Esophagus (tissue), 2 donors: ENCODE results near the gene SNX25. TPM values are rescaled to one million over a fixed set of nuclear protein-coding genes. Genes with fewer than 3 reads are reported as not detected.
"Not testable (repeated sequence)": the region's sequence is repeated elsewhere in the genome, so short reads cannot be mapped to it uniquely, and the experiment has no call there.

Source experiments
- H3K27ac ChIP-seq, 2 donors: one replicate each; pipeline ENCODE4 v1.5.1; 2013; ENCODE audit warnings: low read depth in 2 of 2, mild to moderate bottlenecking in 2 of 2, inconsistent platforms in 1 of 2, low read length in 1 of 2, moderate library complexity in 1 of 2
- H3K27me3 ChIP-seq, 2 donors: one replicate each; pipeline ENCODE4 v1.6.1; 2013; ENCODE audit warnings: low read length in 2 of 2, control low read depth in 1 of 2, mild to moderate bottlenecking in 1 of 2; ENCODE audit not compliant: insufficient read depth in 2 of 2, control insufficient read depth in 1 of 2
- H3K36me3 ChIP-seq, 2 donors: one replicate each; pipeline ENCODE4 v1.6.1; 2013; ENCODE audit warnings: low read length in 1 of 2; ENCODE audit not compliant: control insufficient read depth in 2 of 2, insufficient read depth in 2 of 2
- H3K4me1 ChIP-seq, 2 donors: one replicate each; pipeline ENCODE4 v1.6.1; 2013; ENCODE audit warnings: low read length in 1 of 2; ENCODE audit not compliant: control insufficient read depth in 2 of 2, insufficient read depth in 2 of 2
- H3K4me3 ChIP-seq, 2 donors: one replicate each; pipeline ENCODE4 v1.5.1; 2013; ENCODE audit warnings: low read length in 2 of 2, mild to moderate bottlenecking in 2 of 2, low read depth in 1 of 2, moderate library complexity in 1 of 2
- H3K9me3 ChIP-seq, 2 donors: one replicate each; pipeline ENCODE4 v1.6.1; 2013; ENCODE audit warnings: mild to moderate bottlenecking in 2 of 2, low read depth in 1 of 2, low read length in 1 of 2, moderate library complexity in 1 of 2; ENCODE audit not compliant: control insufficient read depth in 2 of 2, insufficient read depth in 1 of 2
- WGBS, 2 donors: extraction: QIAGEN DNeasy Blood & Tissue Kit; methylation state at CpG; one replicate each; pipeline ENCODE4 v1.1.7; 2013; 5-methylcytosine and 5-hydroxymethylcytosine counted together
- polyA plus RNA-seq, 2 donors: library from polyadenylated mRNA; stranded (reverse); fragments of 200-250 nt; gene quantifications; one replicate each; pipeline ENCODE4 v1.2.3, GENCODE V29; 2013
- donor health status: healthy with polysubstance abuse.
- donor health status: Bipolar disorder and iron deficiency.

Gene SNX25
- polyA plus RNA-seq, 2 donors: 3.5 to 4.4 TPM

GRCh38 chr4:185324361-185324760 lies 115.0 kb downstream of the SNX25 start:
- WGBS, 2 donors: 90 to 92% methylated on average over 6 of the region's 6 CpGs
- H3K4me3 ChIP-seq, H3K36me3 ChIP-seq, H3K9me3 ChIP-seq, H3K4me1 ChIP-seq, H3K27me3 ChIP-seq, H3K27ac ChIP-seq: not testable (repeated sequence)

GRCh38 chr4:185325721-185326120 lies 116.3 kb downstream of the SNX25 start:
- not testable (repeated sequence) for H3K9me3 ChIP-seq, H3K4me3 ChIP-seq, H3K27me3 ChIP-seq, H3K4me1 ChIP-seq, H3K27ac ChIP-seq, H3K36me3 ChIP-seq
- WGBS, 2 donors: 24 to 49% methylated on average over 1 of the region's 1 CpG

GRCh38 chr4:185328586-185328985 lies 119.2 kb downstream of the SNX25 start:
- Histone ChIP-seq H3K4me3 (no peak overlapping the region), H3K4me1 (no peaks in the 10 kb centered on the region), H3K36me3 (no peaks in the 10 kb centered on the region), H3K27me3 (no peaks in the 10 kb centered on the region), H3K27ac (no peak overlapping the region), H3K9me3 (no peaks in the 10 kb centered on the region)
- WGBS, 2 donors: 78 to 94% methylated on average over 7 of the region's 7 CpGs

GRCh38 chr4:185329879-185330510 lies 120.6 kb downstream of the SNX25 start:
- not testable (repeated sequence) for H3K27me3 ChIP-seq, H3K4me3 ChIP-seq, H3K4me1 ChIP-seq, H3K36me3 ChIP-seq, H3K27ac ChIP-seq, H3K9me3 ChIP-seq
- WGBS, 2 donors: 97 to 98% methylated on average over 2 of the region's 2 CpGs

GRCh38 chr4:185332575-185333464 lies 123.4 kb downstream of the SNX25 start:
- WGBS, 2 donors: 88% methylated on average over 3 of the region's 3 CpGs
- Histone ChIP-seq H3K4me3 (no peak overlapping the region), H3K27me3 (no peaks in the 10 kb centered on the region), H3K27ac (no peak overlapping the region), H3K9me3 (no peaks in the 10 kb centered on the region), H3K36me3 (no peaks in the 10 kb centered on the region), H3K4me1 (no peaks in the 10 kb centered on the region)

- 93 to 95% methylated on average over 4 of the region's 4 CpGs for WGBS, 2 donors
These were observed 124.9 kb downstream of the SNX25 start for GRCh38 chr4:185334326-185334725.

GRCh38 chr4:185335579-185335978 lies 126.2 kb downstream of the SNX25 start:
- Histone ChIP-seq H3K4me1 (no peaks in the 10 kb centered on the region), H3K9me3 (no peaks in the 10 kb centered on the region), H3K27me3 (no peaks in the 10 kb centered on the region), H3K27ac (no peak overlapping the region), H3K36me3 (peaks cover 2 to 3% of the 10 kb centered on the region in 2 donors), H3K4me3 (no peak overlapping the region)
- WGBS, 2 donors: 97 to 98% methylated on average over 1 of the region's 1 CpG

More at GRCh38 chr4:185334326-185334725, 124.9 kb downstream of the SNX25 start:
- Histone ChIP-seq H3K27me3 (no peaks in the 10 kb centered on the region), H3K27ac (no peak overlapping the region), H3K36me3 (no peaks in the 10 kb centered on the region), H3K4me1 (no peaks in the 10 kb centered on the region), H3K4me3 (no peak overlapping the region), H3K9me3 (no peaks in the 10 kb centered on the region)

GRCh38 chr4:185339941-185340340 lies 130.5 kb downstream of the SNX25 start:
- 80 to 85% methylated on average over 3 of the region's 3 CpGs for WGBS, 2 donors
- Histone ChIP-seq H3K4me1 (no peaks in the 10 kb centered on the region), H3K9me3 (no peaks in the 10 kb centered on the region), H3K36me3 (peaks cover 5 to 7% of the 10 kb centered on the region in 2 donors), H3K27me3 (no peaks in the 10 kb centered on the region), H3K4me3 (no peak overlapping the region), H3K27ac (no peak overlapping the region)

- Histone ChIP-seq H3K4me3 (no peak overlapping the region), H3K4me1 (no peaks in the 10 kb centered on the region), H3K9me3 (no peaks in the 10 kb centered on the region), H3K27me3 (no peaks in the 10 kb centered on the region), H3K27ac (no peak overlapping the region), H3K36me3 (peaks cover 5 to 7% of the 10 kb centered on the region in 2 donors)
- 88 to 91% methylated on average over 2 of the region's 2 CpGs for WGBS, 2 donors
These were observed 132.0 kb downstream of the SNX25 start for GRCh38 chr4:185341377-185341776.
